KMS-11 (cell line): ENCODE results near the gene PRSS23.

Experiments
- H2AFZ ChIP-seq: fragments of 200-600 bp; sonication (generic); 2 replicates; pipeline ENCODE4 v1.6.1; 2016; ENCODE audit warnings: antibody characterized with exemption, mixed run types, low read depth
- H3K27ac ChIP-seq: fragments of 200-600 bp; sonication (generic); 2 replicates; pipeline ENCODE4 v1.6.1; 2016; ENCODE audit warnings: mild to moderate bottlenecking, mixed run types
- H3K27me3 ChIP-seq: fragments of 200-600 bp; sonication (generic); 2 replicates; pipeline ENCODE4 v1.6.1; 2017; ENCODE audit warnings: mild to moderate bottlenecking, low read depth, mixed run types, moderate library complexity; ENCODE audit not compliant: insufficient read depth
- H3K36me3 ChIP-seq: fragments of 200-600 bp; sonication (generic); 2 replicates; pipeline ENCODE4 v1.6.1; 2017; ENCODE audit warnings: mild to moderate bottlenecking, mixed run types; ENCODE audit not compliant: insufficient read depth
- H3K4me1 ChIP-seq: fragments of 200-600 bp; sonication (generic); 2 replicates; pipeline ENCODE4 v1.6.1; 2016; ENCODE audit warnings: mild to moderate bottlenecking, low read depth, mixed run types; ENCODE audit not compliant: poor library complexity, severe bottlenecking
- H3K4me2 ChIP-seq: fragments of 200-600 bp; sonication (generic); 2 replicates; pipeline ENCODE4 v1.7.0; 2016; ENCODE audit warnings: mild to moderate bottlenecking, mixed run types
- H3K4me3 ChIP-seq: fragments of 200-600 bp; sonication (generic); IDR thresholded peaks from 2 replicates; pipeline ENCODE4 v1.6.1; 2017; ENCODE audit warnings: low read depth, low read length, mixed read lengths; ENCODE audit not compliant: insufficient read depth
- H3K79me2 ChIP-seq: fragments of 200-600 bp; sonication (generic); 2 replicates; pipeline ENCODE4 v1.6.1; 2016; ENCODE audit warnings: low read depth, mixed run types; ENCODE audit not compliant: insufficient read depth
- H3K9ac ChIP-seq: fragments of 200-600 bp; sonication (generic); 2 replicates; pipeline ENCODE4 v1.6.1; 2016; ENCODE audit warnings: mild to moderate bottlenecking, mixed run types
- H4K20me1 ChIP-seq: fragments of 200-600 bp; sonication (generic); 2 replicates; pipeline ENCODE4 v1.6.1; 2016; ENCODE audit warnings: mild to moderate bottlenecking, mixed run types; ENCODE audit not compliant: insufficient read depth
- TF ChIP-seq, protein P1 (sequence below): fragments of 200-600 bp; sonication (generic); conservative IDR thresholded peaks from 2 replicates; pipeline ENCODE4 v1.6.1; 2017; ENCODE audit warnings: low read depth, mild to moderate bottlenecking, antibody characterized with exemption, low read length, moderate library complexity, mixed read lengths

The PRSS23 gene

DNA sequence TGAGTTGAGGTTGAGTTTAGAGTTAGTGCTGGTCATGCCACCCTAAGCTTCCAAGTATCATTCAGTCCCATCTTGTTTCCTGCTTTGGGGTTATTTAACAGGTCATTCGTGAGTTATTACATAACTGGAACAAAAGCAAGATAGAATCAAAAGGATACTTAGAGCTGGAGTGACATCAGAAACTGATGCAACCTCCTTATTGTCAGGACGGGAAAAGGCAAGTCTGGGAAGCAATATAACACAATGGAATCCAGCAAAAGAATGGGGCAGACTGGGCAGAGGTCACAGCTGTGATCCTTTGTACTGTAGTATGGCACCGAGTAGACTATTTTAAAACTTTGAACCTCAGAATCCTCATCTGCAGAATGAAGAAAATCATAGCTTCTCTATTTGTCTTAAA is 4.4 kb upstream of the PRSS23 start:
- H3K27me3 ChIP-seq: no peaks in the 10 kb centered on the region; the same call in 1 of the 2 replicates
- no peak overlapping the region for H2AFZ ChIP-seq
- H3K27ac ChIP-seq: no peak overlapping the region
- H3K4me3 ChIP-seq: no peak overlapping the region
- TF ChIP-seq, protein P1, sequence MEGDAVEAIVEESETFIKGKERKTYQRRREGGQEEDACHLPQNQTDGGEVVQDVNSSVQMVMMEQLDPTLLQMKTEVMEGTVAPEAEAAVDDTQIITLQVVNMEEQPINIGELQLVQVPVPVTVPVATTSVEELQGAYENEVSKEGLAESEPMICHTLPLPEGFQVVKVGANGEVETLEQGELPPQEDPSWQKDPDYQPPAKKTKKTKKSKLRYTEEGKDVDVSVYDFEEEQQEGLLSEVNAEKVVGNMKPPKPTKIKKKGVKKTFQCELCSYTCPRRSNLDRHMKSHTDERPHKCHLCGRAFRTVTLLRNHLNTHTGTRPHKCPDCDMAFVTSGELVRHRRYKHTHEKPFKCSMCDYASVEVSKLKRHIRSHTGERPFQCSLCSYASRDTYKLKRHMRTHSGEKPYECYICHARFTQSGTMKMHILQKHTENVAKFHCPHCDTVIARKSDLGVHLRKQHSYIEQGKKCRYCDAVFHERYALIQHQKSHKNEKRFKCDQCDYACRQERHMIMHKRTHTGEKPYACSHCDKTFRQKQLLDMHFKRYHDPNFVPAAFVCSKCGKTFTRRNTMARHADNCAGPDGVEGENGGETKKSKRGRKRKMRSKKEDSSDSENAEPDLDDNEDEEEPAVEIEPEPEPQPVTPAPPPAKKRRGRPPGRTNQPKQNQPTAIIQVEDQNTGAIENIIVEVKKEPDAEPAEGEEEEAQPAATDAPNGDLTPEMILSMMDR: no peak
- H3K36me3 ChIP-seq: no peaks in the 10 kb centered on the region
- no peak overlapping the region for H3K4me2 ChIP-seq
- H3K9ac ChIP-seq: no peak overlapping the region
- no peaks in the 10 kb centered on the region for H4K20me1 ChIP-seq
- H3K79me2 ChIP-seq: no peaks in the 10 kb centered on the region
- H3K4me1 ChIP-seq: peaks cover 7% of the 10 kb centered on the region

DNA sequence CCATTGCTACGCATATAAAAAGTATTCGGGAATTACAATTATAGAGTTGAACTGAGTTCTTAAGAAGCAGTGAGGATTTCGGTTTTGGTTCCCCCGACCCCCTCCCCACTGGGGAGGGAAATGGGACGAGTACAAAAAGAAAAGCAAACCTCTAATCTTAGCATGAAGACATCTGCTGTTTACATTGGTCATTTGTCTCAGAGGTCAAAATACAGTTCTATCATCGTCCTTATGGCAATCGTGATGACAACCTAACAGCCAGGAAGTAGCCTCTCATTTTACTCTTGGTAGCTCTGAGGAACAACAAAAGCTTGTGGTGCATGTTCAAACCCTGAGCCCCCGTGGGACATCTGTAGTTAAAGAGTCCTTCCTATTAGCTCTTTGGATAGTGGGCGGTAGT is 3.2 kb upstream of the PRSS23 start:
- no peaks in the 10 kb centered on the region for H3K4me1 ChIP-seq
- no peaks in the 10 kb centered on the region for H3K79me2 ChIP-seq
- no peak overlapping the region for H3K4me2 ChIP-seq

DNA sequence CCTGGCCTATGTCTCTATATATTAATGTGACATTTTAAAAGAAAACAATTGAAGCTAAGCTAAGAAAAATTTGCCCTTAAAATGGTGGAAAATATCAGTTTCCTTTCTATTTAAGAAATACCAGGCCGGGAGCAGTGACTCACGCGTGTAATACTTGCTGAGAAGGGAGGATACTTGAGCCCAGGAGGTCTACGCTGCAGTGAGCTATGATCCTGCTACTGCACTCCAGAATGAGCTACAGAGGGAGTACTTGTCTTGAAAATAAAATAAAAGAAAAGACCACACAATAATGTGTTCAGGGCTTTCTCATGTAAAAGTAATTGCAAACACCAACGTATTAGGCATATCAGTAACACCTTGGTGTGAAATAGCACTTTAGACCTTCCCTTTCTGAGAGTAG is 1.4 kb upstream of the PRSS23 start:
- no peaks in the 10 kb centered on the region for H3K4me1 ChIP-seq
- no peaks in the 10 kb centered on the region for H4K20me1 ChIP-seq
- no peak overlapping the region for H3K4me2 ChIP-seq
- no peak overlapping the region for H3K4me3 ChIP-seq
- no peak overlapping the region for H2AFZ ChIP-seq
- TF ChIP-seq, protein P1: no peak
- H3K27me3 ChIP-seq: no peaks in the 10 kb centered on the region; the same call in 1 of the 2 replicates
- H3K36me3 ChIP-seq: no peaks in the 10 kb centered on the region
- no peak overlapping the region for H3K9ac ChIP-seq
- H3K27ac ChIP-seq: no peak overlapping the region
- no peaks in the 10 kb centered on the region for H3K79me2 ChIP-seq

More for the DNA sequence above, 3.2 kb upstream of the PRSS23 start:
- no peak overlapping the region for H3K27ac ChIP-seq
- H3K4me3 ChIP-seq: no peak overlapping the region
- H2AFZ ChIP-seq: no peak overlapping the region
- no peaks in the 10 kb centered on the region for H3K36me3 ChIP-seq
- TF ChIP-seq, protein P1: no peak
- no peak overlapping the region for H3K9ac ChIP-seq
- H4K20me1 ChIP-seq: no peaks in the 10 kb centered on the region
- no peaks in the 10 kb centered on the region; the same call in 1 of the 2 replicates for H3K27me3 ChIP-seq

DNA sequence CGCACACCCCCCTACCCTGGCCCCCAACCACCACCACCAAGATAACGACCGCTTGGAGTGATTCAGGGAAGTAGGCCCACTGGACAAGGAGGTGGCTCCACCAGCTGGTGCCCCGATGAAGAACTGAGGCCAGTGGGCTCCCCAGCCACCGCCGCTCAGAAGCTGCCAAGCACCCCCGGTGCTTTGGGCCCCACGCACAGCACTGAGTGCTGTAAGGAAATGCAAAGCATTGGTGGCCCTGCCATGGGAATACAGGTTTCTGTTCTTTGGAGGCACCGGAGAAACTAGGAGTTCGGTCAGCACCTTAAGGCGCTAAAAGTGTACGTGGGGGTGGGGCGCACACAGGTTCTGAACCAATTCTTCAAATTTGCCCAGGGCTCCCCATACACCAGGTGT is 664 bp upstream of the PRSS23 start:
- Histone ChIP-seq H3K79me2 (no peaks in the 10 kb centered on the region), H3K36me3 (no peaks in the 10 kb centered on the region), H3K9ac (no peak overlapping the region), H3K4me1 (no peaks in the 10 kb centered on the region), H3K27me3 (no peaks in the 10 kb centered on the region; the same call in 1 of the 2 replicates), H3K27ac (no peak overlapping the region), H3K4me3 (no peak overlapping the region), H3K4me2 (no peak overlapping the region), H2AFZ (no peak overlapping the region), H4K20me1 (no peaks in the 10 kb centered on the region)
- TF ChIP-seq, protein P1: no peak
